ENCODE results near the gene AP1AR. TPM values are rescaled to one million over a fixed set of nuclear protein-coding genes. Genes with fewer than 3 reads are reported as not detected.

AP1AR gene
- total RNA-seq, 1 donor from 2014 or later = 15.7 TPM

GRCh38 chr4:112288455-112288854, 56.9 kb downstream of the AP1AR start:
- H3K36me3 Mint-ChIP-seq (ENCODE audit: low read depth, unreplicated experiment) = peaks cover 5% of the 10 kb centered on the region
- no peak for TF ChIP-seq CTCF (IDR thresholded peaks at IDR 0.05; ENCODE audit: unreplicated experiment)
- H3K27me3 Mint-ChIP-seq (ENCODE audit: unreplicated experiment) = peaks cover 7% of the 10 kb centered on the region
- peaks cover 7% of the 10 kb centered on the region for H3K4me1 Mint-ChIP-seq (ENCODE audit: unreplicated experiment)
- H3K27ac Mint-ChIP-seq (ENCODE audit: unreplicated experiment) = no peak overlapping the region
- no peak overlapping the region for H3K4me3 Mint-ChIP-seq (ENCODE audit: unreplicated experiment)
- DNase-seq (ENCODE audit: low spot score) = no peak
- H3K9me3 Mint-ChIP-seq (ENCODE audit: unreplicated experiment) = no peaks in the 10 kb centered on the region

- H3K36me3 Mint-ChIP-seq (ENCODE audit: low read depth, unreplicated experiment) = peaks cover 5% of the 10 kb centered on the region
- H3K4me3 Mint-ChIP-seq (ENCODE audit: unreplicated experiment) = no peak overlapping the region
- peaks cover 5% of the 10 kb centered on the region for H3K4me1 Mint-ChIP-seq (ENCODE audit: unreplicated experiment)
- DNase-seq (ENCODE audit: low spot score) = no peak
- H3K27me3 Mint-ChIP-seq (ENCODE audit: unreplicated experiment) = peaks cover 7% of the 10 kb centered on the region
- no peak overlapping the region for H3K27ac Mint-ChIP-seq (ENCODE audit: unreplicated experiment)
- H3K9me3 Mint-ChIP-seq (ENCODE audit: unreplicated experiment) = no peaks in the 10 kb centered on the region
- TF ChIP-seq CTCF (IDR thresholded peaks at IDR 0.05; ENCODE audit: unreplicated experiment) = no peak
Observed at GRCh38 chr4:112289407-112290253, 58.0 kb downstream of the AP1AR start.

GRCh38 chr4:112290341-112290740, 58.8 kb downstream of the AP1AR start:
- TF ChIP-seq CTCF (IDR thresholded peaks at IDR 0.05; ENCODE audit: unreplicated experiment) = no peak
- H3K9me3 Mint-ChIP-seq (ENCODE audit: unreplicated experiment) = no peaks in the 10 kb centered on the region
- no peak overlapping the region for H3K4me3 Mint-ChIP-seq (ENCODE audit: unreplicated experiment)
- peaks cover 7% of the 10 kb centered on the region for H3K27me3 Mint-ChIP-seq (ENCODE audit: unreplicated experiment)
- H3K27ac Mint-ChIP-seq (ENCODE audit: unreplicated experiment) = no peak overlapping the region
- no peak for DNase-seq (ENCODE audit: low spot score)
- H3K4me1 Mint-ChIP-seq (ENCODE audit: unreplicated experiment) = peaks cover 3% of the 10 kb centered on the region
- H3K36me3 Mint-ChIP-seq (ENCODE audit: low read depth, unreplicated experiment) = peaks cover 5% of the 10 kb centered on the region

- no peak within 1 kb of the TSS for H3K4me3 Mint-ChIP-seq (ENCODE audit: unreplicated experiment)
- no peak for DNase-seq (ENCODE audit: low spot score)
Observed at GRCh38 chr4:112296949-112297880, 65.6 kb downstream of the AP1AR start, which contains the start of gene ALPK1. TSS of gene ALPK1 (plus strand) at chr4:112297369.

More at GRCh38 chr4:112296949-112297880, 65.6 kb downstream of the AP1AR start, which contains the start of gene ALPK1:
- peaks cover 2% of the 10 kb centered on the region for H3K27me3 Mint-ChIP-seq (ENCODE audit: unreplicated experiment)
- H3K4me1 Mint-ChIP-seq (ENCODE audit: unreplicated experiment) = peaks cover 5% of the 10 kb centered on the region
- no peak for TF ChIP-seq CTCF (IDR thresholded peaks at IDR 0.05; ENCODE audit: unreplicated experiment)
- no peak within 1 kb of the TSS for H3K27ac Mint-ChIP-seq (ENCODE audit: unreplicated experiment)
- H3K9me3 Mint-ChIP-seq (ENCODE audit: unreplicated experiment) = no peaks in the 10 kb centered on the region
- H3K36me3 Mint-ChIP-seq (ENCODE audit: low read depth, unreplicated experiment) = no peaks in the 10 kb centered on the region

Data from endothelial cell (in vitro differentiated cells).